ENCODE data around the gene ZNF700. TPM values are rescaled to one million over a fixed set of nuclear protein-coding genes. Genes with fewer than 3 reads are reported as not detected.

Gene ZNF700
- total and polyA plus RNA-seq, 9 of the 15 experiments (the other 6 are each of a cell fraction or from before 2014, with no cell fraction given): 10.3 to 24.7 (median 14.1) TPM

DNA sequence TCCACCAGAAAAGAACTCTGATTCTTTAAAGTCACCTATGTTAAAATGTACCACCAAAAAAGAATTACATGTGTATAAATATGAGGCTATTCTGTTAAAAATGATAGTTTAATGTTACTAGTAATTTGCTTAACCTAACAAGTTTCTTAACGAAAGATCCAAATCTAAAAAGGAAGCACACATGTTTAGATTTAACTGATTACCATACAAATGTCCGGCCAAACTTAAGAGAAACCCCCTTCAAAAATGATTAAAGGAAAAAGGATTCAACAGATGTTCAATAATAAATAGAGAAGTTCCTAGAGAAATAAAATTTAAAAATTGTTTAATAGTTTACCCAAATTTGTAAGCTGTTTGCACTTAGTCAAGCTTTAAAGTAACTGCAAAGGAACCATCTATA lies 42.3 kb upstream of the ZNF700 start (continued):
- TF ChIP-seq SRSF1 (IDR thresholded peaks at IDR 0.05; ENCODE audit: low read depth, low read length): no peak
- no peak for TF ChIP-seq ZEB2 (IDR thresholded peaks at IDR 0.05)
- no peak for TF ChIP-seq GATAD2A (IDR thresholded peaks at IDR 0.05)
- TF ChIP-seq, protein P1, sequence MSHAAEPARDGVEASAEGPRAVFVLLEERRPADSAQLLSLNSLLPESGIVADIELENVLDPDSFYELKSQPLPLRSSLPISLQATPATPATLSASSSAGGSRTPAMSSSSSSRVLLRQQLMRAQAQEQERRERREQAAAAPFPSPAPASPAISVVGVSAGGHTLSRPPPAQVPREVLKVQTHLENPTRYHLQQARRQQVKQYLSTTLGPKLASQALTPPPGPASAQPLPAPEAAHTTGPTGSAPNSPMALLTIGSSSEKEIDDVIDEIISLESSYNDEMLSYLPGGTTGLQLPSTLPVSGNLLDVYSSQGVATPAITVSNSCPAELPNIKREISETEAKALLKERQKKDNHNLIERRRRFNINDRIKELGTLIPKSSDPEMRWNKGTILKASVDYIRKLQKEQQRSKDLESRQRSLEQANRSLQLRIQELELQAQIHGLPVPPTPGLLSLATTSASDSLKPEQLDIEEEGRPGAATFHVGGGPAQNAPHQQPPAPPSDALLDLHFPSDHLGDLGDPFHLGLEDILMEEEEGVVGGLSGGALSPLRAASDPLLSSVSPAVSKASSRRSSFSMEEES (CRISPR knock-in tag; IDR thresholded peaks at IDR 0.05): no peak

DNA sequence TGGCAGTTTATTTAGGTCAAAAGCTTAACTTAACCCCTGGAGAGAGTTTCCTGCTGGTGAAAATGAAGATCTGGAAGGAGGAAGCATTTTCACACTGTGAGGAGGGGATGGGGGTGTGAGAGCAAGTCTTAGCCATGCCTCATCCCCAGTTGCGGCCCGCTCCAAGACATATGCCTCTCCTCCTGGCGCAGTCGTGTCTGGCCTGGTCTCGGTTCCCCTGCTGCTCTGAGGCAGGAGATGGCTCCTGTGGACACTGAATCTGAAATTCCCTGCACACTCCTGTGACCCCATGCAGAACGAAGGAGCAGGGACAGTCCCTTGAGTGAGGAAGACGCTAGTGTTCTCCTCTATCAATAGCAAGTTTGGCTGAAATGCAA lies 37.7 kb upstream of the ZNF700 start:
- ATAC-seq (peak; percentile 16), DNase-seq (ENCODE audit: extremely low read depth in 1 of 4, low spot score in 3 of 4) (no peak), FAIRE-seq (no peak)
- POLR2A ChIA-PET: interaction anchor here (0.6 kb wide), 1 partner anchor 12 kb away, joined by 5 read pairs; no protein-coding TSS in a partner anchor
- Histone ChIP-seq H2AFZ (ENCODE audit: low read depth, low read length) (peak overlapping the region; percentile 95), H3K79me2 (ENCODE audit: control insufficient read depth, insufficient read depth, low read length) (no peaks in the 10 kb centered on the region), H3K4me2 (ENCODE audit: insufficient read depth, low read length) (peak overlapping the region; percentile 84), H3K4me1 (replicated peaks in 1 of 2; ENCODE audit: control insufficient read depth in 2 of 2, insufficient read depth in 2 of 2, low read length in 2 of 2) (peaks cover 9 to 21% of the 10 kb centered on the region in 2 experiments; a peak in 4 of 5 replicates), H3K9me3 (replicated peaks; ENCODE audit: control insufficient read depth, insufficient read depth, low read depth, low read length) (no peaks in the 10 kb centered on the region; the same call in 1 of the 2 replicates), H3K9me1 (ENCODE audit: control insufficient read depth, insufficient read depth, low read length) (no peaks in the 10 kb centered on the region), H3K9ac (ENCODE audit: insufficient read depth in 1 of 2, low read depth in 2 of 2, low read length in 2 of 2) (peak overlapping the region in 1 of 2 experiments; percentile 97; a peak in 1 of 4 replicates), H3K4me3 (peak overlapping the region; percentile 59; the same call in 1 of the 2 replicates), H3K36me3 (ENCODE audit: control insufficient read depth, insufficient read depth, low read length) (no peaks in the 10 kb centered on the region), H4K20me1 (replicated peaks; ENCODE audit: control insufficient read depth, insufficient read depth, low read length) (no peaks in the 10 kb centered on the region), H3K27me3 (ENCODE audit: control insufficient read depth in 2 of 2, insufficient read depth in 2 of 2, low read length in 2 of 2) (no peaks in the 10 kb centered on the region; a peak in 1 of 5 replicates), H3K27ac (ENCODE audit: extremely low read depth, low read depth, low read length) (no peak overlapping the region; the same call in 2 of the 3 replicates)
- WGBS (ENCODE audit: insufficient coverage, low coverage, missing lambda C conversion rate): 57% methylated on average over 7 of the region's 7 CpGs
- BruUV-seq (replicated peaks): no TSS peak
- CTCF ChIA-PET (ENCODE audit: low intra/inter-chr PET ratio): no interaction called here
- intact Hi-C loops (cut with micrococcal nuclease): no loop called here
- no peak for TF ChIP-seq BHLHE40 (IDR thresholded peaks at IDR 0.05; ENCODE audit: low read length)
- TF ChIP-seq CXXC5 (CRISPR knock-in tag; IDR thresholded peaks at IDR 0.05): no peak
- TF ChIP-seq KDM1A (IDR thresholded peaks at IDR 0.05): no peak
- no peak for TF ChIP-seq CEBPB (tag; IDR thresholded peaks at IDR 0.05)
- no peak for TF ChIP-seq TCF3 (CRISPR knock-in tag; IDR thresholded peaks at IDR 0.05)
- no peak for TF ChIP-seq HDAC8 (tag; IDR thresholded peaks at IDR 0.05)
- no peak for TF ChIP-seq ARHGAP35 (IDR thresholded peaks at IDR 0.05; ENCODE audit: partially characterized antibody)
- TF ChIP-seq ZNF561 (CRISPR knock-in tag; conservative IDR thresholded peaks at IDR 0.05): no peak
- TF ChIP-seq DDX20 (tag; IDR thresholded peaks at IDR 0.05; ENCODE audit: low read depth): no peak
- TF ChIP-seq ZNF764 (CRISPR knock-in tag; IDR thresholded peaks at IDR 0.05; ENCODE audit: low read depth): no peak
- no peak for TF ChIP-seq ZNF253 (CRISPR knock-in tag; conservative IDR thresholded peaks at IDR 0.05)
- in situ Hi-C loops (cut with MboI): loop anchor here (5.0 kb wide), 1 partner anchor 105 kb away; no protein-coding TSS in a partner anchor
